BJ (cell line): Measurements from ENCODE around the gene FOXA1. TPM values are rescaled to one million over a fixed set of nuclear protein-coding genes. Genes with fewer than 3 reads are reported as not detected.

Source experiments
- CTCF ChIA-PET: fragments of 350-600 bp; formaldehyde crosslinking; extraction: SDS; loops from one replicate; lab custom pipeline; 2021; ENCODE audit warnings: antibody characterized with exemption, inconsistent platforms; lab: Yijun Ruan, JAX
- POLR2A ChIA-PET: fragments of 300-600 bp; sonication (Branson Sonifier 250); formaldehyde crosslinking; extraction: SDS; loops from one replicate; lab custom pipeline; 2021; ENCODE audit warnings: antibody characterized with exemption; lab: Charles Lee
- DNase-seq: peaks from one replicate; pipeline ENCODE4 v3.0.0-alpha.2; 2011; ENCODE audit warnings: low read depth
- H3K27me3 ChIP-seq: 2 replicates; pipeline ENCODE4 v1.6.0; 2011; ENCODE audit warnings: low read length; ENCODE audit not compliant: control insufficient read depth, insufficient read depth
- H3K36me3 ChIP-seq: 2 replicates; pipeline ENCODE4 v1.5.1; 2011; ENCODE audit warnings: low read length; ENCODE audit not compliant: control insufficient read depth, insufficient read depth
- H3K4me3 ChIP-seq: 2 replicates; pipeline ENCODE4 v1.5.1; 2011; ENCODE audit warnings: low read depth, mild to moderate bottlenecking, control low read depth, low read length
- CTCF ChIP-seq: IDR thresholded peaks from 2 replicates; pipeline ENCODE4 v1.5.1; 2011; ENCODE audit warnings: low read depth, mild to moderate bottlenecking, control low read depth, inconsistent platforms, low read length, moderate library complexity; ENCODE audit not compliant: insufficient read depth
- polyA plus RNA-seq: library from polyadenylated mRNA; depleted of rRNA; stranded (reverse); fragments of >200 nt; gene quantifications from 2 replicates; pipeline ENCODE4 v1.2.3, GENCODE V29; 2011

Gene FOXA1
- polyA plus RNA-seq, 1 experiment = 0.10 TPM

GRCh38 chr14:37595809-37596621 is 966 bp upstream of the FOXA1 start:
- H3K4me3 ChIP-seq = no peak overlapping the region
- no peaks in the 10 kb centered on the region for H3K36me3 ChIP-seq
- no peak for DNase-seq
- no peak for TF ChIP-seq CTCF
- H3K27me3 ChIP-seq = peaks cover 58% of the 10 kb centered on the region
- ChIA-PET POLR2A (no interaction called here), CTCF (interaction anchor here (0.7 to 2.1 kb wide), 4 partner anchors 63 to 365 kb away, joined by 3 to 8 read pairs (median 6); no protein-coding TSS in a partner anchor)

- POLR2A ChIA-PET = interaction anchor here (0.6 kb wide), 1 partner anchor 1613 kb away, joined by 3 read pairs; no protein-coding TSS in a partner anchor
- no peaks in the 10 kb centered on the region for H3K36me3 ChIP-seq
- TF ChIP-seq CTCF = peak; percentile 87
- H3K27me3 ChIP-seq = peaks cover 52% of the 10 kb centered on the region
- peak; percentile 23 for DNase-seq
- peak overlapping the region; percentile 50 for H3K4me3 ChIP-seq
- CTCF ChIA-PET = interaction anchor here (0.7 to 2.1 kb wide), 14 partner anchors 8 to 363 kb away, joined by 3 to 8 read pairs (median 3); no protein-coding TSS in a partner anchor
Measured at GRCh38 chr14:37594238-37594970, 645 bp downstream of the FOXA1 start.

- no peak for TF ChIP-seq CTCF
- Histone ChIP-seq H3K4me3 (no peak overlapping the region), H3K27me3 (peaks cover 55% of the 10 kb centered on the region), H3K36me3 (no peaks in the 10 kb centered on the region)
- ChIA-PET CTCF (interaction anchor here (0.6 to 1.2 kb wide), 5 partner anchors 17 to 422 kb away, joined by 3 to 4 read pairs (median 3); partner anchors contain the start of gene SLC25A21), POLR2A (no interaction called here)
- no peak for DNase-seq
Measured at GRCh38 chr14:37593511-37594237, 1.4 kb downstream of the FOXA1 start.

- Histone ChIP-seq H3K36me3 (no peaks in the 10 kb centered on the region), H3K27me3 (peaks cover 54% of the 10 kb centered on the region), H3K4me3 (no peak overlapping the region)
- POLR2A ChIA-PET = no interaction called here
- DNase-seq = no peak
- TF ChIP-seq CTCF = no peak
- CTCF ChIA-PET = interaction anchor here (0.6 to 1.2 kb wide), 5 partner anchors 18 to 421 kb away, joined by 3 to 4 read pairs (median 3); partner anchors contain the start of gene SLC25A21
Measured at GRCh38 chr14:37592482-37593408, 2.3 kb downstream of the FOXA1 start.
